Upper lobe of right lung (tissue), 1 donor: Measurements from ENCODE around the gene SARDH. TPM values are rescaled to one million over a fixed set of nuclear protein-coding genes. Genes with fewer than 3 reads are reported as not detected.

Experiments used
- ATAC-seq: fragments of 200-7000 bp; cut with Tn5 transposase; one replicate; pipeline ENCODE4 v1.9.1; 2020; ENCODE audit warnings: mild to moderate bottlenecking, moderate library complexity
- DNase-seq: peaks from one replicate; pipeline ENCODE4 v3.0.0-alpha.2; 2020
- H3K27ac ChIP-seq: fragments of 200-600 bp; one replicate; pipeline ENCODE4 v1.8.0; 2022
- H3K27me3 ChIP-seq: fragments of 200-600 bp; one replicate; pipeline ENCODE4 v1.8.0; 2022; ENCODE audit warnings: mild to moderate bottlenecking
- H3K36me3 ChIP-seq: fragments of 200-600 bp; one replicate; pipeline ENCODE4 v1.8.0; 2022
- H3K4me1 ChIP-seq: fragments of 200-600 bp; one replicate; pipeline ENCODE4 v1.8.0; 2022
- H3K4me3 ChIP-seq: fragments of 200-600 bp; one replicate; pipeline ENCODE4 v1.8.0; 2022; ENCODE audit warnings: mild to moderate bottlenecking
- H3K9me3 ChIP-seq: fragments of 200-600 bp; one replicate; pipeline ENCODE4 v1.8.0; 2022
- intact Hi-C: fragments of 100-400 bp; cut with DNase I; formaldehyde crosslinking; loops from one replicate; pipeline ENCODE4 v1.11.0; 2022
- total RNA-seq: library from RNA; stranded (reverse); fragmentation: NEBNext Ultra II Directional; extraction: Animal tissue kit (Norgen Biotek cat#: 25700); gene quantifications from one replicate; pipeline ENCODE4 v1.2.1, GENCODE V29; 2021
- TF ChIP-seq, protein P1 (sequence below): fragments of 200-600 bp; IDR thresholded peaks from one replicate; pipeline ENCODE4 v1.8.0; 2022; ENCODE audit warnings: antibody characterized with exemption
- donor health status: DM: no; HTN: yes; CAD: no; lungs with severe emphysema.

The SARDH gene
- total RNA-seq, 1 donor from 2014 or later: 6.8 TPM

DNA sequence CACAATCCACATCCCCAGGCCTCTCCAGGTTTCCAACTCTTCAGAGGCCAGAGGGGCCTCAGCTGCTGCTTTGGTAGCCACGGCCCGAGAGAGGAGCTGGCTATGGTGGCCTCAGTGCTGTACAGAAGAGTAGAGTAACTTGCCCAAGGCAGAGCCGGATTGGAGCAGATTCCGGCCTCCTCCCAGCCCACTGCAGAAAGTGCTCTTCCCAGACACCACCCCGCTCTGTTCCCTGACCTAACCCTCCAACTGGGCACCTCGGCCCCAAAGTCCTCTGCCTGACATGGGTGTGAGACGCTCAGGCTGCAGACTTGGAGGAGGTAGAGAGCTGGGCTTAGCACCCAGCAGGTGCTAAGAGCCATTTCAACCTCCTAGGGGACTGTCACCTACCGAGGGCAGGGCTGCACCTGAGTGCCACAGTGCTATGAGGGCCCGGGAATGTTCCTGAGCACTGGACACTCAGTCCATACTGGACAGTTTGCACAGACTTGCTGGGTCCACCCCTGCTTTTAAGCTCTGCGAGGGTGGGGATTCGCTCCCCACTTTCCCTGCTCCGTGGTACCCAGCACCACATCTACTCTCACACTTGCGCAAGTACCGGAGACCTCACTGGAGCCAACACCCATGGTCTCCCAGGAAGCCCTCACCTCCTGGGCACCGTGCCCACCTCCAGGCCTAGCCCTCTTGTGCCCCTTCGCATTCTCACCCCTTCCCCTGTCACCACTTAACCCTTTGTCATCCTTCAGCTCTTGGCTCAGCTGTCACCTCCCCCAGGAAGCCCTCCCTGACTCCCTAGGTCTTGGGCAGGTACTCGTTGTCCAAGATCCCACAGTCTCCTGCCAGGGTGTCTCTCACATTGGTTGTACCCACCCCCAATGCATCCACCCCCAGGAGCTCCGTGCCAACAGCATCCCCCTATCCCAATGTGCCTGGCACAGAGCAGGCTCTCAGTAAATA, 52.2 kb downstream of the SARDH start:
- Histone ChIP-seq H3K27me3 (no peaks in the 10 kb centered on the region), H3K4me1 (peaks cover 21% of the 10 kb centered on the region), H3K4me3 (no peak overlapping the region), H3K27ac (no peak overlapping the region), H3K9me3 (no peaks in the 10 kb centered on the region), H3K36me3 (no peaks in the 10 kb centered on the region)
- DNase-seq: peak; percentile 58
- no peak for ATAC-seq
- intact Hi-C loops: no loop called here
- TF ChIP-seq, protein P1, sequence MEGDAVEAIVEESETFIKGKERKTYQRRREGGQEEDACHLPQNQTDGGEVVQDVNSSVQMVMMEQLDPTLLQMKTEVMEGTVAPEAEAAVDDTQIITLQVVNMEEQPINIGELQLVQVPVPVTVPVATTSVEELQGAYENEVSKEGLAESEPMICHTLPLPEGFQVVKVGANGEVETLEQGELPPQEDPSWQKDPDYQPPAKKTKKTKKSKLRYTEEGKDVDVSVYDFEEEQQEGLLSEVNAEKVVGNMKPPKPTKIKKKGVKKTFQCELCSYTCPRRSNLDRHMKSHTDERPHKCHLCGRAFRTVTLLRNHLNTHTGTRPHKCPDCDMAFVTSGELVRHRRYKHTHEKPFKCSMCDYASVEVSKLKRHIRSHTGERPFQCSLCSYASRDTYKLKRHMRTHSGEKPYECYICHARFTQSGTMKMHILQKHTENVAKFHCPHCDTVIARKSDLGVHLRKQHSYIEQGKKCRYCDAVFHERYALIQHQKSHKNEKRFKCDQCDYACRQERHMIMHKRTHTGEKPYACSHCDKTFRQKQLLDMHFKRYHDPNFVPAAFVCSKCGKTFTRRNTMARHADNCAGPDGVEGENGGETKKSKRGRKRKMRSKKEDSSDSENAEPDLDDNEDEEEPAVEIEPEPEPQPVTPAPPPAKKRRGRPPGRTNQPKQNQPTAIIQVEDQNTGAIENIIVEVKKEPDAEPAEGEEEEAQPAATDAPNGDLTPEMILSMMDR: no peak

DNA sequence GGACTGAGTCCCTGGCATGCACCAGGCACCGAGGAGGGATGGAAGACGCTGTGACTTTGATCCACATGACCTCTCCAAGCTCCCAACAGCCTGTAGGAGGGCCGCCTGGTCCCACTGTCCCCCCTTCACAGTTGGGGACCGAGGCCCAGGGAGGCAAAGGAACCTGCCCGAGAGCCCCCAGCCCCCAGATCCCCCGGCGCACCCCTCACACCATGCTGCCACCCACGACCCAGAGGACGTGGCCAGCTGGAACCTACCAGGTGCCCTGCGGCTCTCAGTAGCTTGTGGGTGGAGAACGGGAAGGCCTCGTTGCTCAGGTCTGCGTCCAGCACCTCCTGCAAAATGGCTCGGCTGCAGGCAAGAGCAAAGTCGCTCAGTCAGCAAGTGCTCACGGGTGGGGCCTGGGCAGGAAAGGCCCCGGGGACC, 53.2 kb downstream of the SARDH start:
- Histone ChIP-seq H3K4me1 (peaks cover 21% of the 10 kb centered on the region), H3K9me3 (no peaks in the 10 kb centered on the region), H3K27ac (no peak overlapping the region), H3K27me3 (no peaks in the 10 kb centered on the region), H3K36me3 (no peaks in the 10 kb centered on the region), H3K4me3 (no peak overlapping the region)
- no peak for DNase-seq
- intact Hi-C loops: no loop called here
- ATAC-seq: no peak
- TF ChIP-seq, protein P1: no peak

DNA sequence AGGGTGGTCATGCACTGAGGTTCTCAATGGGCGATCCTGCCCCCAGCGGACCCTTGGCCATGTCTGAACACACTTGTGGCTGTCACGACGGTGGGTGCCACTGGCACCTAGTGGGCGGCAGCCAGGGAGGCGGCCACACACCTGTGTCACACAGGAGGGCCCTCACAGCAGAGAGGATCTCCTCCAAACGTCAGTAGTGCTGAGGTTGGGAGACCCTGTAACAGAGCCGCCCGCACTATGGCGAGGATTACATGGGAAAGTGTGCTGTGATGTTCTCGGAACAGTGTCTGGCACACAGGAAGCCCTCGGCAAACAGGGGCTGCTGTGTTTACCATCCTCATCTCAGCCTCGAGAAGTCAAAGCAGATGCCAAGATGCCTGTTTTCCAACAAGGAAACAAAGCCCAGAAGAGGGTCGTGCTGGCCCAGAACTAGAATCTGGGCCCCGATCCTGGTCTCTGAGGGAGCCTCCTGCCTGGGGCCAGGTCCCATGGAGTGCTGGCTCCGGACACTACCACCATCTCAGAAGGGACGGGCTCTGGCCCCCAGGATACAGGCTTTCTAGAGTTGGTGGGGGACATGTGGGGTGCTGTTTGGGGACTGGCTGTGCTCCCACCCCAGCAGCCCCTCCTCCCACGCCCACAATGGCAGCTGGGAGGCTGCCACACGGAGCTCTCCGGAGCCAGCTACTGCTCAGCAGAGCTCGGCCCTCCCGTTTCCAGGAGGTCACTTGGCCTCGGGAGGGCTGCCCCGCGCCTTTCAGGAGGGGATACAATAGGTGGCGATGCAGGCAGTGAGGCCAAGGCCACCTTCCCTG, 53.8 kb downstream of the SARDH start:
- intact Hi-C loops: no loop called here
- H3K27me3 ChIP-seq: no peaks in the 10 kb centered on the region
- ATAC-seq: no peak
- H3K36me3 ChIP-seq: no peaks in the 10 kb centered on the region
- H3K4me1 ChIP-seq: peaks cover 21% of the 10 kb centered on the region
- TF ChIP-seq, protein P1: no peak
- no peak for DNase-seq
- peak overlapping the region; percentile 78 for H3K27ac ChIP-seq
- H3K9me3 ChIP-seq: no peaks in the 10 kb centered on the region
- no peak overlapping the region for H3K4me3 ChIP-seq

DNA sequence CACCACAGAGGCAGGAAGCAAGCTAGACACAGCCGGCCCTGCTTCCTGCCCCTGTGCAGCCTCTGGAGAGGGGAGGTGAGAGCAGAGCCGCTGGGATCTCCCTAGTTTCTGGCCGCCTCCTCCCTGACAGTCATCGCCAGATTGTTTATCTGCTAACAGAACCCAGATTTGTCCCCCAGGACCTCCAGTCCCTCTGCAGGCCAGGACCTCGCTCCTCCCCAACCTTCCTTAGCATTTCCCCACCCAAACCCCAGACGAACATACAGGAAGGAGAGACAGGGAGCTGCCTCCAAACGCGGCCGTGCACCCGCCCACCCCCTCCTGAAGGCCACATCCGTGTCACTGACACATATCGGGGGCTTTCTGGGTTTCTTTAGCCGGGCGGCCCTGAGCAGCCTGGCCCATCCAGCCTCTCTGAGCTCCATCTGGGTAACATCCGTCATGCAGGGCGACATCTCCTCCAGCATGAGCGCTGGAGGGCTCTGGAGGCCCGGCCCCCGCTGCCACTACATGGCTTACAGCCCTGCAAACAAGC, 54.5 kb downstream of the SARDH start:
- ATAC-seq: peak; percentile 22
- peaks cover 24% of the 10 kb centered on the region for H3K4me1 ChIP-seq
- TF ChIP-seq, protein P1: peak; percentile 11
- no peaks in the 10 kb centered on the region for H3K27me3 ChIP-seq
- peak overlapping the region; percentile 78 for H3K27ac ChIP-seq
- no peaks in the 10 kb centered on the region for H3K36me3 ChIP-seq
- H3K9me3 ChIP-seq: no peaks in the 10 kb centered on the region
- intact Hi-C loops: no loop called here
- DNase-seq: no peak
- H3K4me3 ChIP-seq: no peak overlapping the region

DNA sequence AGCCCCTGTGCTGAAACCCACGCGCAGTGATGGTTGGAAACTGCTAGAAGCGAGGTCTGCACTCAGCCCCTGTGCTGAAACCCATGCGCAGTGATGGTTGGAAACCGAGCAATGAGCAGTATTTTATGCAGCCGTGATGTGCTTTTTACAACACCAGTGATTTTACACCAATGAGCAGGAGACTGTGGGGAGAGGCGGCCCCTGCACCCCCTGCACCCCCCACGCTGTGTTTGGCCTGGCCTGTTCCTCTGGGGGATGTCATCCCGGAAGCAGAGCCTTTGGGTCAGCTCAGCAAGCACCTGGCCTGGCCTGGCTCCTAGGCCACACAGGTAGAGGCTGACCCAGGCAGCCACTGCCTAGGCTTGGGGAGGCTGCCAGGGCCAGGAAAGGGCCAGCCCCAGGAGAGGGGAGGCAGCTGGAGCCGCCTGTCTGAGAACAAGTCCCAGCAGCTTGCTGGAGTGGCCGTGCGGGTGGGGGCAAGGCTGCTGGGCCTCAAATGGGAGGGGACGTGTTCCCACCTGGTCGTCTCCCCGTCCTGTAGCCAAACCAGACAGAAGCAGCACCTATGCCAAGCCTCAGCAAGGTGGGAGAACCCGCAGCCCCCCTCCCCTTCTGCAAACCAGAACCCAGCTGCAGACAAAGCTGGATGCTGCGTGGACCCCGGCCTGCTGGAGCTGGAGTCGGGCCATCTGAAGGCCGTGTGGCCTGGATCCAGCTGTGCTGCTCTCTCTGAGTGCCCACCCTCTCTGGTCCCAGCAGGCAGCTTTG, 55.1 kb downstream of the SARDH start:
- no peaks in the 10 kb centered on the region for H3K27me3 ChIP-seq
- DNase-seq: no peak
- no peaks in the 10 kb centered on the region for H3K36me3 ChIP-seq
- peaks cover 24% of the 10 kb centered on the region for H3K4me1 ChIP-seq
- ATAC-seq: no peak
- no peak overlapping the region for H3K4me3 ChIP-seq
- no peaks in the 10 kb centered on the region for H3K9me3 ChIP-seq
- peak overlapping the region; percentile 78 for H3K27ac ChIP-seq
- TF ChIP-seq, protein P1: no peak
- intact Hi-C loops: no loop called here
